Sciatic nerve (tissue), 2 donors: Measurements from ENCODE around the gene ZIC4. TPM values are rescaled to one million over a fixed set of nuclear protein-coding genes. Genes with fewer than 3 reads are reported as not detected.

ENCODE experiments used
- ATAC-seq: fragments of 200-7000 bp; cut with Tn5 transposase; one replicate; pipeline ENCODE4 v1.9.1; 2020; ENCODE audit warnings: mild to moderate bottlenecking, moderate library complexity
- DNase-seq: peaks from one replicate; pipeline ENCODE4 v3.0.0-alpha.2; 2020; ENCODE audit warnings: low spot score
- intact Hi-C: fragments of 100-400 bp; cut with DNase I; formaldehyde crosslinking; loops from one replicate; pipeline ENCODE4 v1.14.2; 2022
- total RNA-seq: library from RNA; stranded (reverse); fragmentation: NEBNext Ultra II Directional; extraction: Animal tissue kit (Norgen Biotek cat#: 25700); gene quantifications from one replicate; pipeline ENCODE4 v1.2.1, GENCODE V29; 2021
- donor health status: DM: no; HTN: no; CAD: no.
- donor health status: DM: no; HTN: no; CAD: no.

The ZIC4 gene
- total RNA-seq, 1 donor from 2014 or later, result 0.62 TPM

DNA sequence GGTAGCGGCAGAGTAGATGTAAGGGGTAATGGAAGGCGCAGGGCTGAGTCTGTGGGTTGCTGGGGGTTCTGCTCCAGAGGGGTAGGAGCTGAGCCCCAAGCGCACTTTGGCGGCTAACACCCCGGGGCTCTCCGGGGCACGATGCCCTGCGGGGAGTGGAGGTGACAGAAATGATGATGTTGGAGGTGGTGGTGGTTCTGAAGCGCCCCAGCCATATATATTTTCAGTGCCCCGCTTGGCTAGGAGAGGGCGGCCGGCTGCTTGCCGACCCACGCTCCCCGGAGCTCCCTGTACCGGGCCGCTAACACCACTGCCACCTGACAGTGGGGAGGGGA is 9.7 kb downstream of the ZIC4 start:
- intact Hi-C loops, result no loop called here
- no peak for ATAC-seq
- no peak for DNase-seq

DNA sequence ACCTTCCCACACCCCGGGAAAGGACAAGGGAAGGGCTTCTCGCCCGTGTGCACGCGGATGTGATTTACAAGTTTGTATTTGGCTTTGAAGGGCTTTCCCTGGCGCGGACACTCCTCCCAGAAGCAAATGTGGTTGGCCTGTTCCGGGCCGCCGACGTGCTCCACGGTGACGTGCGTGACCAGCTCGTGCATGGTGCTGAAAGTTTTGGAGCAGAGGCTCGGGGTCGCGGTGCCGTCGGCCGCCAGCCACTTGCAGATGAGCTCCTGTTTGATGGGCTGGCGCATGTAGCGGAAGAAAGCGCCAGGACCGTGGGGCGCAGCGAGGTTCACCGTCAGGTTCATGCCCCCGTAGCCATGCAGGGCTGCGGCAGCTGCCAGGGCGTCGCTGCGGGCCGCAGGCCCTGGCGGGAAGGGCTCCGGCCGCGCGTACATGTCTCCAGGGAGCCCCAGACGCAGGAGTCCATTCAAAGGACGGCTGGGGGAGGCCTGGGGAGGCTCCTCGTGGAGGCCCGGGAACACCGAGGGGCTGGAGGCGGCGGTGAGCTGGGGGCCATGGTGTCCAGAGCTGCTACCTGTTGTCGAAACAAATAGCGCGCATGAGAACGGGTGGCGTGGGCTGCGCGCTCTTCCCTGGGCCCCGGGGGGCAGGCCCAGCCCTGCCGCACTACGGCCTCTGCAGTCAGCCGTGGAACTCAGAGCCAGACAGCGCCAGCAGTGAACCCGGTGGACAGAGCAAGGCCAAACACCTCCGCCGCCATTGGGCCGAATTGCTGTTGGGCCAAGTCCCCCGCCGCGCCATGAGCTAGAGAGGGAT is 10.2 kb downstream of the ZIC4 start:
- ATAC-seq, result peak; percentile 24
- no peak for DNase-seq
- intact Hi-C loops, result no loop called here

DNA sequence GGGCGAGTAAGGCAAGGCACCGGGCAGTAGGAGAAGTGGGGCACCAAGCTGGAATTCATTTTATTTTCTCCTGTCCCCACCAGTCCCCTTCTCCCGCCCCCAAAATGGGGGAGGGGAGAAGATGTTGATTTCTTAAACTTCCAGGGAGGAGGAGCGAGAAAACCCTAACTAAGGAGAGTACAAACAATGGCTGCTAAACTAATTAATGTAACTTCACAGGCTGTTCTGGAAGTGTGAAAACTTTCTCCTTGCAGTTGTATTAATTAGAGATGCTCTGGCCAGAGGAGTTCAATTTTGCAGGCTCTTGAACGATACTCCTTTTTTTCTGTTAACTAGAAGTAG is 11.5 kb downstream of the ZIC4 start:
- no peak for DNase-seq
- intact Hi-C loops, result no loop called here
- no peak for ATAC-seq

DNA sequence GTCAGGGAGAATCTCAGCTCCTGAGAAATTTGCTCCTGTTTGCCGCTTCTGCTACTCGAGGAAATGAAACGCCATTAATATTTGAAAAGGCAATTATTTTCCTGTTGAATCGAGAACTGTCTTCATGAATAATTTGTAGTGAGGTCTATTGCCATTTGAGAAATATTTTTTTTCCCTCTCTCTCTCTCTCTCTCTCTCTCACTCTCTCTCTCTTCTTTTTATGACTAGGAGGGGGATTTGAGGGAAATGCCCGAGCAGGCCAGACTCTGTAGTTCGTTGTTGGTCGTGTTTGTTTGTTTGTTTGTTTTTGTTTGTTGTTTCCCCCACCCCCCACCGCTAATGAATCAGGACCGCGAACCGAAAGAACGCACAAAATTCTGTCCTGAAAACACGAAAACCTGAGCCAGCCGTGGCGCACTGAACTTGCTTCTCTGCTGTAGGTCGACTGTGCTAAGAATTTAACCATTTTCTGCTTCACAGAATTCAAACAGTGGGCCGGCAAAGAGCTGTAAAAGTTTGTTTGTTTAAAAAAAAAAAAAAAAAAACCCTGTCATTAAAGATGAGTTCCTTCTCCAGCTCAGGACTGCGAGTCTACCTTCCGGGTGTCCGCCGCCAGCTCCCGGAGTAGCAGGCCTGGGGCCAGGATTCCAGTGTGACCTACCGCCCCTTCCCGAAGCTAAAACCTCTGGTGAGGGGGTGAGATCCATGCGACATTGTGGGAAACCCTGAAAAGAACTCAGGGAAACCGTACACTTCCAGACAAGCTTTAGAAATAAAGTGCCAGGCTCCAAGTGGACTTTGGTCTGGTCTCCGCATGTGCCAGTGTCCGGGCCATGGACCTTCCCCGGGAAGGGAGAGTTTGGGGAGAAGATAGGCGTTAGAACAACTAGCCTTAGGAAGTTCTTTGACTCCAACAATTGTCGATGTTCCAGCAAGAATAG is 12.1 kb downstream of the ZIC4 start:
- intact Hi-C loops, result no loop called here
- ATAC-seq (no peak), DNase-seq (no peak)

DNA sequence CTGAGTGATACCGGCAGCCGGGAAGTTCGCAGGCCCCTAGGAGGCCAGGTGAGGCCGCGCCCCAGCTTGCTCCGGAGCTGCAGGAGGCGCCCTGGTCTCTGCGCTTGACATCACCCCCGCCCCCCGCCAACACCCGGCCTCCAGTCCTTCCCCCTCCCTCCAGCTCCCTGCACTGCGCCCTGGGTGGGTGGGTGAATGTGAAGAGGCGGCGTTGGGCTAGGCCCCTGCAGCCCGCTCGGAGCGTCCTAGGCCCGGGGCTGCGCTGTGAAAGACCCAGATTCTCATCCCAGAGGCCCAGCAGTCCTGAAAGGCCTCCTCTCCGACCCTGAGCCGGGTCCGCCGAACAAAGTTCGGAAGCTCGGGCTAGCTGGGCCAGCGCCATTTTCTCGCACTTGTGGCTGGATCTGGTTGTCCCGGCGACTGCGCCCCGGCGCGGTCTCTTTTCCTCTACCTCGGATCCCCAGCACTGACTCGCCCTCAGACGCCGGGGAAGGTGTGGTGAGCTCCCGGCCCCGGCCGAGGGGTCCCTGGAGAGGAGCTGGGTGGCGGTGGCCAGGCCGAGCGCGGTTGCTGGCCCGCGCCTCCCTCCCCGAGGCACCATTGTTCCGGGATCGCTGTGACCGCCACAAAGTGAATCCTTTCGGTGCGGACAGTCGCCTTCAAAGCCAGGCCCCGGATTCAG is 12.9 kb downstream of the ZIC4 start:
- ATAC-seq (peak; percentile 36), DNase-seq (no peak)
- intact Hi-C loops, result no loop called here

DNA sequence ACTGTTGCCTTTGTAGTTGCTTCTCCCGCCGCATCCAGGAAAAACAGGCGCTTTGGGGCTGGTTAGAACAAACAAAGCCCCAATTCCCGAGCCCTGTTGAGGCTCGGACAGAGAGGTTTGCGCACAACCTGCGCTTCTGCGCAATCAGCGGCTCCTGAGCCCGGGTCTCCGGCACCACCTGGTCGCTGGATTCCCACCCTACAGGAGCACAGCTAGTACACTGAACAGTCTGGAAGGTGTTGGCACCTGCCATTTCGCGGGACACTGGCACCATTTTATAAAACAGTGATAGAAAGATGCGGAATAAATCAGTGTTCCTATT is 13.8 kb downstream of the ZIC4 start:
- ATAC-seq (no peak), DNase-seq (no peak)
- intact Hi-C loops, result no loop called here

DNA sequence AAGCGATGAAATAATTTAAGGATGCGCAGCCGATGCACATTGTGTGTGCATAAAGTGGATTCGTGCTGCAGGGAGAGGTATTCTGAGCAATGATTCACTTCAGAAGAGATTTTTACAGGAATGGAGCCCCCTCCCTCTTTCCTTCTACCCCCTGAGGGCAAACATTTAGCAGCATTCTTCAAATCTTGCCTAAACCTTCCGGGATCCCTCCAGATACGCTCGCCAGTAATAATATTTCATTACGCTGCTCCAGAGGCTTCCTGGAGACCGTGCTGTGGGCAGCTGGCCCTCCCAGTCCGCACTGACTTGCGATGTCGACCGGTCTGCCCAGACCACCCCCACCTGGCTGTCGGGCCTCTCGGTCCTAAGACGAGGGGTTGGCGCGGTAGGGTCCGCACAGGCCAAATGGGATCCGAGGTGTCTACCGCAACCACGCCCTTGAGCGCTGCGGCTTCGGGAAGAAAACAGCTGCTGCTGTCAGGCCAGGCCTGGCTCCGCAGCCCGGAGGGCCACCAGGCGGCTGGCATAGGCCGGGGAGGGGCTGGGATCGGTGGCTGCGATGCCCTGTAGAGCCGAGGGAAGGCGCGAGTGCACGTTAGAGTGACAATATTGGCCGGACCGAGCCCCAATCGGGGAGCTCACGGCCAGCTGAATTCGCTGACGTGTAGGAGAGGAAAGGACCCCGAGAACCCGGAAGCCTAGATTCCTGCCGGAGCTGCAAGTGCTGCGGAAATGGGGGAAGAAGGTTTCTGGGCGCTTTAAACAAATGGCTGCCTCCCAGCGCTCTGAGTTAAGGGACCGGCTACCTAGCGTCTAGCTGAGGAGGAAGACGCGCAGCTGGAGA is 14.3 kb downstream of the ZIC4 start:
- peak; percentile 57 for ATAC-seq
- no peak for DNase-seq

DNA sequence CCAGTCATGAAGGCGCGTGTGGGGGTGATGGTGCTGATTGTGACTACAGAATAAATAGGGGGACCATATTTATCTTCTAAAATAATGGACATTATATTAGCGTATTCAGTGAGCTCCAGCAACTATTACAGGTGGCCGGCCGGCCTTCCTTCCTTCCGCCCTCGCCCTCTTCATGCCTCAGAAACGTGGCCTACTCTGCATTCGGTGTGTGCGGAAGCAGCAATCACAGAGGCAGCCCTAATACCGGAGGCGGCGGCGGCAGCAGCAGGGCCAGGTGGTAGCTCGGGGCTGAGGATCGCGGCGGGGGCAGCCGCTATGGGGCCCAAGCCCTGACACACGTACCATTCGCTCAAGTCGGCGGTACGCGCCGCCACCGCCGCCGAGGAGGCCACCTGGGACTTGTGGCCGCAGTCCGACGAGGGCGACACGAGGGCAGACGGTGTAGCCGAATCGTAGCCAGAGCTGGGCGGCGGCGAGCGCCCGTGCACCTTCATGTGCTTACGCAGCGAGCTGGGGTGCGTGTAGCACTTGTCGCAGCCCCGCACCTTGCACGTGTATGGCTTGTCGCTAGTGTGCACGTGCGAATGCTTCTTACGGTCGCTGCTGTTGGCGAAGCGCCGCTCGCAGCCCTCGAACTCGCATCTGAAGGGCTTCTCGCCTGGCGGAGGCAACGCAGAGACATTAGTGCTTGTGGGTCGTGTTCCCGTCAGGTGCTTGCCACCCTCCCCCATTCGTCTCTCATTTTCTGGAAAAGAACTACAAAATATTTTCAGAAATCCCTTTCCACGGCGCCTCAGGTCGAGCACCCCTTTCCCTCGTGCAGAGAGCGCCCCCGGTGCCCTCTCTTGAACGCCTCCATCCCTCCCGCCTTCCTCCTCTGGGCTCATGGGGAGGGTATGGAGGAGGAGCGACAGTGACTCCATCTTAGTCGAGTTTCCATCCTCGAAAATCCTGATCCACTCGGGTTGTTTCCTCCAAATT is 15.5 kb downstream of the ZIC4 start:
- no peak for ATAC-seq

More for the DNA sequence above, 14.3 kb downstream of the ZIC4 start:
- intact Hi-C loops, result no loop called here

DNA sequence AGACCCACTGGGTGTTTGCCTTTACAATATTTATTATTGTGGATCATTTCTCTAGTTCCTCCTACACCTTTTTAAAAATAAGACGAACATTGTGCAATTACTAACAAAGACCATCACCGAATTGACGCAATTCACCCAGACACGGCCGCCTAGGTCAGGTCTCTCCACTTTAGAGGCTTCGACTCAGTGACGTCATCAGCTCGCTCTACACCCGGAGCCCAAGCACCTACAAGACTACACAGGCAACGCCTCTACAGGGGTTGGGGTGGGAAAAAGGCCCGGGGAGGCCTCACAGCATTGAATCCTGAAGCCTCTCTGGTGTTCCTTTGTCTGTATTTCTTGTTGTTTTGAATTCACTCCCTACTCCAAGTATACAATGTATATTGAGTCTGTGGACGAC is 16.6 kb downstream of the ZIC4 start:
- intact Hi-C loops, result no loop called here
- DNase-seq (no peak), ATAC-seq (no peak)

More for the DNA sequence above, 15.5 kb downstream of the ZIC4 start:
- DNase-seq, result no peak
- intact Hi-C loops, result no loop called here

DNA sequence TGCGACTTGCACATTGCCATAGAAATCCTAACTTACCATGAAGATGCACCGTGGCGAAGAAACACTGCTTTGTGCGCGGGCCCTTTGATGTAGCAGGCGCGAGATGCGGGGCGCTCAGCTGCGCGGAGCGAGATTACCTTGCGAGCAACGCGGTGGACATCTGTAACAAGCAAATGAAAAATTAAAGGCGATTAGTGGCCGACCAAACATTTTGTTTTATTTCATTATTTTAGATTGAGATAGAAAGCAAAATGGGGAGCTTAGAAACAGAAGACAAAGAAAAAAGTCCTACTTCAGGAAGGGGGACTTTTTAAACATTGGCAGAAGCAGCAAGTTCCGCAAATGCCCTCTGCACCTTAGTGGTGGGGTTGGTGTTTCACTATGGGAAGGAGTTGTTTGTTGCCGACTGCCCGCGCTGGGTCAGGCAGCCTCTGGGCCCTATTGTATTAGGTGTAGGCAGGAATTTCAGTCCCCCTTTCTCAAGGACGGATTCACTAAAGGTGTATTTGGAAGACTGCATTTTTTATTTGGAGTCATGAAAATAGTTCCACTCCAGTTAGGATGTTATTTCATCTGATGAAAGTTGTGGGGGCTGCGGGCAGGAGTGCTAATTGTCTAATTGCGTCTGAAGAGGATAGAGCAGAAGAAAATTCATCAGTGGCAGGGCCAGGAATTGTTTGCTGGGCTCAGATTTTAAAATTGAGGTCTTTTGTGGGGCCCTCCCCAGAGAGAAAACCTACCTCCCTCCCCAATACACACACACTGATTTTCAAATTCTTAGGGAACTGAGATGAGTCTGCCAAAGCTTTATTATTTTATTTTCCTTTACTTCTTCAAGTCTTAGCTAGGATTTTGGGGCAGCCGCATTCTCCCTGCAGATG is 17.4 kb downstream of the ZIC4 start:
- DNase-seq (no peak), ATAC-seq (no peak)
- intact Hi-C loops, result no loop called here

DNA sequence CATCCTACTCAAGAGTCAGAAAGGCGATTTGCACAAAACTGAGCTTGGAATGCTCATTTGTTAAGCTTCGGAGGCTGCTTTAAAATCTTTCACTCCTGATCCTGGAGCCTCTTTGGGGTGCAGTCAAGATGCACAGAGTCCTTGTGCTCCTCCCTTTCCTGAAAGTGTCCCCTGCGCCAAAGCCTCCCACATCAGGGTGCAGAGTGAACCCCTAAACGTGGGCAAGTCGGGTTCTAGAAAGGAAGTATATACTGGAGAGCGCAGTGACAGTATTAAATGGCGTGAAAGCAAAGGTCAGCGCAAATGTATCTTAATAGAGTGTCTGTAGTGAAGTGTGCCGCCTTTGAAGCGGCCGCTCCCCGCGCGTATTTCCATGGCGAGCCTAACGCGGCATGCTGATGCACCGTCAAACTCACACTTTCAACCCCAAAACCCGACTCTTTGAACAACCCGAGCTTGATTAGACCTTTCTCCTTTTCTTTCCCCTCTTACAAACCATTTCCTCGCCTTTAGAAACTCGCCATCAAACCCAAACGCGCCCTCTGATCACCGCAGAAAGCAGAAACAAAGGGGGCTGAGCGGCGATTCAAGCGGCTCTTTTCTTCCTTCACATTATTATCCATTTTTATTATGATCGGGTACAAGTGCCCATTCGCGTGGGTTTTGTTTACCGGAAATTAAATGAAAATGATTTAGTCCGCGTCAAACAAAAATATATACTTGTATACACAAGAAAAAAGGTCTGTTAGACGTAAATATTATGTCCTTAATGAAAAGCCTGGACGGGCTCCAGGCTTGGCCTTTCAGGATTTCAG is 18.3 kb downstream of the ZIC4 start:
- DNase-seq, result no peak
- intact Hi-C loops, result no loop called here
- ATAC-seq, result no peak

DNA sequence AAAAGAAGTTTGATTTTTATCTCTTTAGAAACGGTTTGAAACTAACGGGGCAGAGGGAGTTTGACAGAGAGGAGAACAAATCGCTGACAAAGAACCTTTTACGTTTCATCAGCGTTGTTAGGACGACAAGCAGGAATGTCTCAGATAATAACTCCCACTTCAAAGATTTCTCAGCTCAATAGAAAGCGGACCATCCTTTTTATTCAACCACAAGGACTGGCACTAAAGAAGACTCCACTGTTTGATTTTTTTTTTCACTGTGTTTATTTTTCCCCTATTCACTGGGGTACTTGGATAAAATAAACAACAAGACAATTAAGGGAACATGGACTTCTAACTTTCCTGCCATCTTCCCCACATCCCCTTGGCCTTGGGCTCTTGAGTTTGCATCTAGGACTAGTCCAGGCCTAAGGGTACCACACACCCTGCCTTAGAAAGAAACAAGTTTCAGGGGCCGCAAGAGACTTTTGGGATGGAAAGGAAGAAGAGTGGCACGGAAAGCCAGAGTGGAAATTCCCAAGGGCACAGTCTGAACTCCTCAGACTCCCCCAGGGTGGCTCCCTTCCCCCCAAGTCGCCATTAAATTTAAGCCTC is 19.0 kb downstream of the ZIC4 start:
- DNase-seq (no peak), ATAC-seq (no peak)
- intact Hi-C loops, result no loop called here

DNA sequence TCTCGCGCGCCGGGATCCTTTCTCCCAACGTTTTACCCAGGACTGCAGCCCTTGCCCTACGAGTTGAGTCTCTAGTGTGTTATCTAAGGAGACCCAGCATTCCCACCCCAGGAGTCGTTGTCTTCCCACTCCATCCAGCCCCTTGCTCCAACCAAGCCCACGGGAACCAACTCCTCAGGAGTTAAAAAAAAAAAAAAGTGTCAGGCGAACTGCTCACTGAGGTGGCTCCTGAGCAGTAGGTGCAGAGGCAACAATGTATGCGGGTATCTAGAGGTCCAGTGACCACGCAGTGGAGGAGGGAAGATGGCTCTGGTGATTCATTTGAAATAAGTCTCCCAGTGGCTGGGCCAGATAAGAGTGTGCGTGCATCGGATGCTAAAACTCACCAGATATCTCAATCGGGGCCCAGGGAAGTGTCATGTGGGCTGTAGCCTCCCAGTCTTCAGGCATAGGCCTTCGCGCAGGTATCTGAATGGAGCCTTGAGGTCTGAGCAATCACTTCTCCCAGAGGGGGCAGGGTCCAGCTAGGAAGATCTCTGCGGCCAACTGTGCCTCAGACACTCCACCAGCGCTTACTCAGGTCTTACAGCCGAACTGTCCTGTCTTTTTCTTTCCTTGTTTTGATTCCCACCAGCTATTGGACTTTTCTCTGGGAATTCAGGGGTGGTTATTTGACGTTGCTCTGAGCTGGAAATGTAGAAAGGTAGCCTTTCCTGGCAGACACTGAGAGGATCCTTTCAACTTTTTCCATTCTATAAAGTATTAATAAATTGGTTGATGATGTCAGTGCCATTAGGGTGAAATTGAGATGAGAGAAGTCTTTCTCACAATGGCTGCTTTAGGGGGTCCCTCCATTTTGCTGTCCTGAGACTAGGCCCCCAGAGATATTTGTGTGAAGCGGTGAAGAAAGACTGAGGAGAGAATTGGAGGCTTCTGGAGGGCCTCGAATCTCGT is 21.0 kb downstream of the ZIC4 start:
- DNase-seq (no peak), ATAC-seq (no peak)
- intact Hi-C loops, result no loop called here

DNA sequence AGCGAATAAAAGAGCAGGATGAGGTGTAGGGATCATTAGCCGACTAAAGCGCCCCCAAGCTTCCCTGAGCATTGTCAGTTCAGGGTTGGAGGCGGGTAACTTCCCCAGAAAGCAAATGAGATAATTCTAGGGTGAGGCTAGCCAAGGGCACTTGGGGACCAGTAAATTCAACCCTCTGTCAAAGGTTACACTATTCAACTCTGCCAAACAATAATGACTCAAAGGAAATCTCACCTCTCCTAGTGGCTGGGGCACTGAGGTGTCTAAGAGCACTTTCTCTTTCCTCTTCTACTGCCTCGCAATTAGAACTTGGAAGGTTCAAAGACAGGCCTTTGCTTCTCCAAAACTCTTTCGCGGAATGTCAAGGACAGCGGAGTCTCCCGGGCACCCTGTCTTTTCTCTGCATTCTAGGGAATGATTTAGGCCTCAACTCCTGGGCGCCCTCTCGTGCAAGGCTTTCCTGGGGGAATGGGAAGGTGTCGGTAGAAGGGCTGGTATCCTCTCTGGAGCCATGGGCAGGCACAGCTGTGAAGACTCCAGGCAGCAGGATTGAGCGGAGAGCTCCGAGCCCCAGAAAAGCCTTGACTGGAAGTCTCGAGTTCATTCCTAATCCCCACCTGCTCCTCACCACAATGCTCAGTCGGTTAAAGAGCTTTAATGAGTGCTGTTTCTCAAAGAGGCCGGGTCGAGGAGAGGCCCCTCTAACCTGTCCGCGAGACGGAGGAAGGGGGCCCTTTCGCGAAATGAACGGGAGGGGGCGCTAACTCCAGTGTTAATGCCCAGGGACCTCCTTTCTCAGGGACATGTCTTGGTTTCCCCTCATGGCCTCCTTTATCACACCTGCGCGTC is 21.9 kb downstream of the ZIC4 start:
- no peak for ATAC-seq
- intact Hi-C loops, result no loop called here
- DNase-seq, result no peak
